BJ (cell line): ENCODE results near the gene NFE2L3. TPM values are rescaled to one million over a fixed set of nuclear protein-coding genes. Genes with fewer than 3 reads are reported as not detected.

Source experiments
- CTCF ChIA-PET: fragments of 350-600 bp; formaldehyde crosslinking; extraction: SDS; loops from one replicate; lab custom pipeline; 2021; ENCODE audit warnings: antibody characterized with exemption, inconsistent platforms; lab: Yijun Ruan, JAX
- POLR2A ChIA-PET: fragments of 300-600 bp; sonication (Branson Sonifier 250); formaldehyde crosslinking; extraction: SDS; loops from one replicate; lab custom pipeline; 2021; ENCODE audit warnings: antibody characterized with exemption; lab: Charles Lee
- DNase-seq: peaks from one replicate; pipeline ENCODE4 v3.0.0-alpha.2; 2011; ENCODE audit warnings: low read depth
- H3K27me3 ChIP-seq: 2 replicates; pipeline ENCODE4 v1.6.0; 2011; ENCODE audit warnings: low read length; ENCODE audit not compliant: control insufficient read depth, insufficient read depth
- H3K36me3 ChIP-seq: 2 replicates; pipeline ENCODE4 v1.5.1; 2011; ENCODE audit warnings: low read length; ENCODE audit not compliant: control insufficient read depth, insufficient read depth
- H3K4me3 ChIP-seq: 2 replicates; pipeline ENCODE4 v1.5.1; 2011; ENCODE audit warnings: low read depth, mild to moderate bottlenecking, control low read depth, low read length
- polyA plus RNA-seq: library from polyadenylated mRNA; depleted of rRNA; stranded (reverse); fragments of >200 nt; gene quantifications from 2 replicates; pipeline ENCODE4 v1.2.3, GENCODE V29; 2011
- TF ChIP-seq, protein P1 (sequence below): IDR thresholded peaks from 2 replicates; pipeline ENCODE4 v1.5.1; 2011; ENCODE audit warnings: low read depth, mild to moderate bottlenecking, control low read depth, inconsistent platforms, low read length, moderate library complexity; ENCODE audit not compliant: insufficient read depth

Gene NFE2L3
- polyA plus RNA-seq, 1 experiment = 2.6 TPM

DNA sequence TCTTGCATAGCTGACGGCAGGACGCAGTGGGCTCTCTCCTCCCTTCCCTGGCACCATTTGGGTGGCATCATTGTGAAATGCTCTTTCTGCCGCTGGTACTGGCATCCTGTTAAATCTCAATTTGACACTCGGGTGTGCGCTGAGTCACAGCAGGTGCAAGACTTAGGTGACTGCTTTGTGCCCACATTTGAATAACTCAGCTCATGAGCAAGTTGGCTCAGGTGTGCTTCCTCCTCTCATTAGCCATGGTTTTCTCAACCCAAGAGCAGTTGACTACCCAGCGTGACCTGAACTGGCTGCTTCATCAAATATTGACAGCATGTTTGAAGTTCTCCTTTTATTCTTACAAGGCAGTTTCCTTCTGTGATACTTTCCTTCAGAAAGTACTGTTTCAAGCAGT lies 24.6 kb upstream of the NFE2L3 start:
- H3K4me3 ChIP-seq = no peak overlapping the region
- ChIA-PET CTCF (interaction anchor here (0.7 to 2.2 kb wide), 2 partner anchors 37 to 1995 kb away, joined by 3 to 6 read pairs; no protein-coding TSS in a partner anchor), POLR2A (no interaction called here)
- H3K27me3 ChIP-seq = no peaks in the 10 kb centered on the region
- H3K36me3 ChIP-seq = no peaks in the 10 kb centered on the region
- no peak for DNase-seq
- TF ChIP-seq, protein P1, sequence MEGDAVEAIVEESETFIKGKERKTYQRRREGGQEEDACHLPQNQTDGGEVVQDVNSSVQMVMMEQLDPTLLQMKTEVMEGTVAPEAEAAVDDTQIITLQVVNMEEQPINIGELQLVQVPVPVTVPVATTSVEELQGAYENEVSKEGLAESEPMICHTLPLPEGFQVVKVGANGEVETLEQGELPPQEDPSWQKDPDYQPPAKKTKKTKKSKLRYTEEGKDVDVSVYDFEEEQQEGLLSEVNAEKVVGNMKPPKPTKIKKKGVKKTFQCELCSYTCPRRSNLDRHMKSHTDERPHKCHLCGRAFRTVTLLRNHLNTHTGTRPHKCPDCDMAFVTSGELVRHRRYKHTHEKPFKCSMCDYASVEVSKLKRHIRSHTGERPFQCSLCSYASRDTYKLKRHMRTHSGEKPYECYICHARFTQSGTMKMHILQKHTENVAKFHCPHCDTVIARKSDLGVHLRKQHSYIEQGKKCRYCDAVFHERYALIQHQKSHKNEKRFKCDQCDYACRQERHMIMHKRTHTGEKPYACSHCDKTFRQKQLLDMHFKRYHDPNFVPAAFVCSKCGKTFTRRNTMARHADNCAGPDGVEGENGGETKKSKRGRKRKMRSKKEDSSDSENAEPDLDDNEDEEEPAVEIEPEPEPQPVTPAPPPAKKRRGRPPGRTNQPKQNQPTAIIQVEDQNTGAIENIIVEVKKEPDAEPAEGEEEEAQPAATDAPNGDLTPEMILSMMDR = no peak

DNA sequence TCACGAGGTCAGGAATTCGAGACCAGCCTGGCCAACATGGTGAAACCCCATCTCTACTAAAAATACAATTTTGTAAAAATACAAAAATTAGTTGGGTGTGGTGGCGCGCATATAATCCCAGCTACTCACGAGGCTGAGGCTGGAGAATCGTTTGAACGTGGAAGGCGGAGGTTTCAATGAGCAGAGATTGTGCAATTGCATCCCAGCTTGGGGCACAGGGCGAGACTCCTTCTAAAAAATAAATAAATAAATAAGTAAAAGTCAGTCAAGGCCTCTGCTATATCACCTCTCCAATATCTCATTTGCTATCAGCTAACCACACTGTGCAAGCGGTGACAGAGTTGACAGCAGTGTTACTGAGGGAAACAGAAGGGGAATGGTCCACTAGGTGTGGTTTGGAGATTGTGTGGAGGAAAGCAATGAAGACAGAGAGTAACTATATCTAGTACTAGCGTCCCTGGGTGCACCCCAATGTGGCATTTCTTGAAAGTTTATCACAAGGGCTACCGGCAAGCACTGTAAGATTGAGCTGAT lies 20.9 kb upstream of the NFE2L3 start:
- ChIA-PET POLR2A (no interaction called here), CTCF (no interaction called here)
- DNase-seq = no peak
- Histone ChIP-seq H3K27me3 (no peaks in the 10 kb centered on the region), H3K36me3 (no peaks in the 10 kb centered on the region), H3K4me3 (no peak overlapping the region)
- TF ChIP-seq, protein P1 = no peak

DNA sequence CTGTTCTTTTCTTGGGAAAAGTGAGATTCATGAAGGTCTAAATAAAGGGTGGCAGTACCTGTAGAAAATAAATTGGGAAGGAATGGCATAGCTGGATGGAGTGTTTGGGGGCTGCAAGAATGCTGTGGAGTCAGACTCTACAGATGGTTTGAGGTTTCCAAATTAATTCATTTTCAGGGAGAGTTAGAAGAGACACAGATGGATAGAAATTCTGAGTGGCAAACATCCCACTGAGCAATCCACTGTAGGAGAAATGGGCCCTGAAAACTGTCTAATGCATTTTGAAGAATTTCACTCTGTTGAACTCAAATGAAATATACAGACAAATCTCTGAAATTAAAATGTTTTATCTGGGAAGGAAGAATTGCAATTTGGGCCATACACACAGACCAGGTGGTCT lies 16.9 kb upstream of the NFE2L3 start:
- ChIA-PET CTCF (no interaction called here), POLR2A (no interaction called here)
- no peak overlapping the region for H3K4me3 ChIP-seq
- H3K36me3 ChIP-seq = no peaks in the 10 kb centered on the region
- H3K27me3 ChIP-seq = peaks cover 2% of the 10 kb centered on the region; the same call in 1 of the 2 replicates
- TF ChIP-seq, protein P1 = no peak
- no peak for DNase-seq

DNA sequence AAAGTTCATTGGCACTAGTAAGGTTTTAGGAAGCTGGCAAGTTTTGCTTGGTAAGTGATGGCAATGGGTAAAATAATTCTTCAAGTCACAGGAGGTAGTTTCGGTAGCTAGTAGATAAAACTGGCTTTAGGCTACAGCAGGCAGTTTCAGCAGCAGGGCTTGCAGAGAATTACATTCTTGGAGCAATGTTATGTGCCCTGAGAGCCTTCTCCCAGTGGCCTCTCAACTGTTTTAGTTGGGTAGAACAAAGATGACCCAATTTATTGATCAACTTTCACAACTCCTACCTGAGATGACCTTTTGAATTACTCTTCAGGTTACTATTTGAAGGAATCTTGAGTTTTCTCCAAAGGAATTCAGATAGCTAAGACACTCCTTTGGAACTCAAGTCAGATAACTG lies 16.4 kb upstream of the NFE2L3 start:
- Histone ChIP-seq H3K36me3 (no peaks in the 10 kb centered on the region), H3K27me3 (peaks cover 2% of the 10 kb centered on the region; the same call in 1 of the 2 replicates), H3K4me3 (no peak overlapping the region)
- DNase-seq = no peak
- ChIA-PET CTCF (no interaction called here), POLR2A (no interaction called here)
- TF ChIP-seq, protein P1 = no peak

DNA sequence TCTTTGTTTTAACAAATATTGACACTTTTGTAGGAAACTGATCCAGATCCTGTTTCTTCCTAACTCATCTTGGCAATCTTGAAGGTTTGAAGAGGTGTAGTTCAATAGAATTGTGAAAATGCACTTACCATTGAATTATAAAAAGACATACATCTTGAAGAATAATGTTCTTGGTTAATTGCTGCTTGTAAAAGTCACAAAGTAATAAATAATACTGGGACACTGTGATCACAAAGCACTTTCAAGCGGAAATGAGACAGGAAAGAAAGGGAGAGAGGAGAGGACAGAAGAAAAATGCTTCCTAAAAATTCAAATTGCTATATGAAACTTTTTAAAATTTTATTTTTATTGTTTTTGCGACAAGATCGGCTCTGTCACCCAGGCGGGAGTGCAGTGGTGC lies 15.2 kb upstream of the NFE2L3 start:
- Histone ChIP-seq H3K27me3 (peaks cover 2% of the 10 kb centered on the region), H3K36me3 (no peaks in the 10 kb centered on the region), H3K4me3 (no peak overlapping the region)
- POLR2A ChIA-PET = no interaction called here
- TF ChIP-seq, protein P1 = no peak
- CTCF ChIA-PET = no interaction called here
- no peak for DNase-seq
